Measurements from ENCODE around the gene PRRG1. TPM values are rescaled to one million over a fixed set of nuclear protein-coding genes. Genes with fewer than 3 reads are reported as not detected.
"Not testable (repeated sequence)": the region's sequence is repeated elsewhere in the genome, so short reads cannot be mapped to it uniquely, and the experiment has no call there.

Gene PRRG1
- total RNA-seq = 1 to 10 TPM; 3.9 to 7.9 TPM

DNA sequence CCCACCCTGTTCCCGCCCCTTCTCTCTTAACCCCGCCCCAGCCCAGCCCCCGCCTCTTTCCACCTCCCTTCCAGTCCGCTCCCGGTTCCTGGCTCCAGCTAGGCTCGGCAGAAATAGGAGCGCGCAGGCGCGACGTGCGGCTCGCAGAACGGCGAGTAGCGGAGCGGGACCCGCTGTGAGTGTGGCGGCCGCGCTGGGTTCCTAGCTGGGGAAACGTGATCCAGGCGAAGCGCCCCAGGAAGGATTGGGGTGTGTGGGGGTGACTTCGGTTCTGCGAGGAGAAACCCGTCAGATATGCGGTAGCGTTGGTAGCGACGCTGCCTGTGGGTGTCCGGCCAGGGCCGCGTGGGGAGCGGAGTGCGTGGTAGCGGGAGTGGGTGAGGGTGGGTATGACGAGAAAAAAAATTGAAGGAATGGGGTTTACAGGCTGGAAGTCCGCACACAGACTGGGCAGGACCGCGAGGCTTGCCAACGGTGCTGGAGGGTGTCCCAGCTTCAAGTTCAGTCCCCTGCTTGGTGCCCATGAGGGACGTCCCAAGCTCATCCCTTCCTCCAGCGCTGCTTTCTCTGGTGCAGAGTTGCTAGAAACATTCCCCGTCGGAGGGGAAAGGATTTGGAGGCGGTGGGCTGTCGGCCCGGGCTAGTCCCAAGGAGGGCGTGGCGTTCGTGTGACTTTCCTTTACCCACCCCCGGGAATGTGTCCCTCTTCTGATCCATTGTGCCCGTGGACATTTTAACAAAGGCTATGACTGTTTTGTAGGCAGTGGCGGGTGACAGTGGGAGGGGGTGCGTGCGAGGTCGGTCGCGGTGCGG lies at the start of gene PRRG1:
TSS of gene PRRG1 (plus strand) at position 144 of the 813 bp plus-strand sequence. CDS start 56,886 bp downstream, outside the sequence.
- Histone ChIP-seq H3K27ac (peak within 1 kb of the TSS; percentile 44 to 78 (median 72)), H3K27me3 (no peaks in the 10 kb centered on the region), H3K4me3 (peak within 1 kb of the TSS; percentile 1 to 45), H3K9me3 (no peaks in the 10 kb centered on the region), H3K4me1 (no peaks in the 10 kb centered on the region), H3K36me3 (replicated peaks in 1 of 2; ENCODE audit: insufficient read depth in 1 of 2, low read depth in 2 of 2) (no peaks in the 10 kb centered on the region)
- WGBS, 2 donors = 1% methylated on average over 25 to 32 of the region's 61 CpGs
- peak; percentile 36 to 70 (median 69) for TF ChIP-seq POLR2A (IDR thresholded peaks at IDR 0.05)
- TF ChIP-seq, protein P1, sequence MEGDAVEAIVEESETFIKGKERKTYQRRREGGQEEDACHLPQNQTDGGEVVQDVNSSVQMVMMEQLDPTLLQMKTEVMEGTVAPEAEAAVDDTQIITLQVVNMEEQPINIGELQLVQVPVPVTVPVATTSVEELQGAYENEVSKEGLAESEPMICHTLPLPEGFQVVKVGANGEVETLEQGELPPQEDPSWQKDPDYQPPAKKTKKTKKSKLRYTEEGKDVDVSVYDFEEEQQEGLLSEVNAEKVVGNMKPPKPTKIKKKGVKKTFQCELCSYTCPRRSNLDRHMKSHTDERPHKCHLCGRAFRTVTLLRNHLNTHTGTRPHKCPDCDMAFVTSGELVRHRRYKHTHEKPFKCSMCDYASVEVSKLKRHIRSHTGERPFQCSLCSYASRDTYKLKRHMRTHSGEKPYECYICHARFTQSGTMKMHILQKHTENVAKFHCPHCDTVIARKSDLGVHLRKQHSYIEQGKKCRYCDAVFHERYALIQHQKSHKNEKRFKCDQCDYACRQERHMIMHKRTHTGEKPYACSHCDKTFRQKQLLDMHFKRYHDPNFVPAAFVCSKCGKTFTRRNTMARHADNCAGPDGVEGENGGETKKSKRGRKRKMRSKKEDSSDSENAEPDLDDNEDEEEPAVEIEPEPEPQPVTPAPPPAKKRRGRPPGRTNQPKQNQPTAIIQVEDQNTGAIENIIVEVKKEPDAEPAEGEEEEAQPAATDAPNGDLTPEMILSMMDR (IDR thresholded peaks at IDR 0.05) = no peak
- ATAC-seq = peak; percentile 96
- intact Hi-C loops (cut with DNase I) = no loop called here
- DNase-seq = peak; percentile 76 to 84 (median 80)

DNA sequence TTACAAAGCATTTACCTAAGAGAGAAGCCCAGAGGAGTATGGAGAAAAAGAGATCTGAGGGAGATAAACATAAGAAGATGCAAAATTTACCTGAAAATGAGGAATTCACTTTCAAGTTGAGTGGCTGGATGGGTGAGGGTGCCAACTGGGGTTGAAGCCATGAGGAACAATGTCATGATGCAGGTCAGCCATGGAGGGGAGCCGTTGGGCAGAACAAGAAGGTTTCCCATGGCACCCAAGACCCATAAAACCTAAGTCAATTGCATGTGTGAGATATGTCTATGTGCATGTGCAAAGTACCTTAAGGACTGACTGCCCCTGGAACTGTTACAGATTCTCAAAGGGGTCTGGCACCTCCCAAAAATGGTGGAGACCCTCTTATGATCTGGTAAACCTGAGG lies 46.6 kb upstream of the PRRG1 start:
- Histone ChIP-seq H3K4me3 (no peak overlapping the region), H3K27ac (no peak overlapping the region), H3K36me3 (replicated peaks in 1 of 2; ENCODE audit: insufficient read depth in 1 of 2, low read depth in 2 of 2) (no peaks in the 10 kb centered on the region), H3K4me1 (no peaks in the 10 kb centered on the region), H3K9me3 (no peaks in the 10 kb centered on the region), H3K27me3 (no peaks in the 10 kb centered on the region)
- ATAC-seq (no peak), DNase-seq (peak in 2 of 4 donors; percentile 2 to 28)
- TF ChIP-seq, protein P1 (IDR thresholded peaks at IDR 0.05) = peak in 4 of 7 experiments; percentile 28 to 36 (median 32)
- TF ChIP-seq POLR2A (IDR thresholded peaks at IDR 0.05) = no peak
- 0 to 20% methylated on average over 1 of the region's 1 CpG for WGBS, 2 donors
- intact Hi-C loops (cut with DNase I) = no loop called here

DNA sequence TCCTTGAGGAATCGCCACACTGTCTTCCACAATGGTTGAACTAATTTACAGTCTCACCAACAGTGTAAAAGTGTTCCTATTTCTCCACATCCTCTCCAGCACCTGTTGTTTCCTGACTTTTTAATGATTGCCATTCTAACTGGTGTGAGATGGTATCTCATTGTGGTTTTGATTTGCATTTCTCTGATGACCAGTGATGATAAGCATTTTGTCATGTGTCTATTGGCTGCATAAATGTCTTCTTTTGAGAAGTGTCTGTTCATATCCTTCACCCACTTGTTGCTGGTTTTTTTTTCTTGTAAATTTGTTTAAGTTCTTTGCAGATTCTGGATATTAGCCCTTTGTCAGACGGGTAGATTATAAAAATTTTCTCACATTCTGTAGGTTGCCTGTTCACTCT lies 43.9 kb upstream of the PRRG1 start:
- H3K4me3 ChIP-seq; H3K4me1 ChIP-seq; intact Hi-C loops (cut with DNase I); H3K9me3 ChIP-seq; ATAC-seq; DNase-seq; H3K27me3 ChIP-seq; H3K27ac ChIP-seq; H3K36me3 ChIP-seq (replicated peaks in 1 of 2; ENCODE audit: insufficient read depth in 1 of 2, low read depth in 2 of 2): not testable (repeated sequence)
- 64 to 86% methylated on average over 1 to 2 of the region's 2 CpGs for WGBS, 2 donors

DNA sequence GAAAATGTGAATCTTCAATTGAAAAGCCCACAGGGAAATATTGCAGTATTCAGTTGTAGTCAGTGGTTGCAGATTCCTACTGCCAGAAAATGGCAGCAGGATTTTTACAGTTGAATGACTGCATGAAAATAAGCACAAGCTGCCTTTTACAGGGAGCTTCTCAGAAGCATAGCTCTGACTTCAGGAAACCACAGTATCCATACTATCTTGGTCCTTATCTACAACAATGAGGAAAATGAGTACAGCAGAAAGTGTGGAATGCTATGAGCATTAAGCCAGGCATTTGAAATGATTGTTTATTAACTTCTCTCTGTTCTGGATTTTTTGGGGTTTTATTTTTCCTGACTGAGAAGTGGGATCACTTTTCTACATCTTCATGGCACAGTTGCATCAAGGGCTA lies 34.6 kb upstream of the PRRG1 start:
- no peak overlapping the region for H3K27ac ChIP-seq
- no peak overlapping the region for H3K4me3 ChIP-seq
- H3K4me1 ChIP-seq = no peaks in the 10 kb centered on the region
- no peak for DNase-seq
- no peaks in the 10 kb centered on the region for H3K9me3 ChIP-seq
- H3K36me3 ChIP-seq (replicated peaks in 1 of 2; ENCODE audit: insufficient read depth in 1 of 2, low read depth in 2 of 2) = no peaks in the 10 kb centered on the region
- no peak for TF ChIP-seq POLR2A (IDR thresholded peaks at IDR 0.05)
- TF ChIP-seq, protein P1 (IDR thresholded peaks at IDR 0.05) = no peak
- no peak for ATAC-seq
- H3K27me3 ChIP-seq = no peaks in the 10 kb centered on the region
- intact Hi-C loops (cut with DNase I) = no loop called here

DNA sequence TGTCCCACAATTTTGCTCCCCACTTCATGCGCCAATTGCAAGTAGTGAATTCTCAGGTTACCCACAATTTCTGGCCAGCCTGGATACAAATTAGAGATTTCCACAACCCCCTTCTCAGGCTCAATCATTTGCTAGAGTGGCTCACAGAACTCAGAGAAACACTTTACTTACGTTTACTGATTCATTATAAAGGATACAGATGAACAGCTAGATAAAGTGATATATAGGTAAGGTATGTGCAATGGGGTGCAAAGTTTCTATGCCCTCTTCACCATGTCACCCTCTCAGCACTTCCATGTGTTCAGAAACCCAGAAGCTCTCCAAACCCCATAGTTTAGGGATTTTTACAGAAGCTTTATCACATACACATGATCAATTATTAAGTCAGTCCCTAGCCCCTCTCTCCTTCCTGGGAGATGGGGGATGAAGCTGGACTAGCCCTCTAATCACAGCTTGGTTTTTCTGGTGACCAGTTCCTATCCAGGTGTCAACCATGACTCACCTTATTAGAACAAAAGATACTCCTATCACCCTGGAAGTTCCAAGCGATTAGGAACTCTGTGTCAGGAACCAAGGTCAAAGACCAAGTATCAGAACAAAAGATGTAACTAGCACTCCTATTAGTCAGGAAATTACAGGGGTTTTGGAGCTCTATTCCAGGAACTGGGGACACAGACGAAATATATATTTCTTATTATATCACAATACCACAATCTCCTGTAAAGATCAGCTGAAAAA lies 33.5 kb upstream of the PRRG1 start:
- Histone ChIP-seq H3K4me1 (no peaks in the 10 kb centered on the region), H3K27ac (no peak overlapping the region), H3K4me3 (no peak overlapping the region), H3K36me3 (replicated peaks in 1 of 2; ENCODE audit: insufficient read depth in 1 of 2, low read depth in 2 of 2) (no peaks in the 10 kb centered on the region), H3K9me3 (no peaks in the 10 kb centered on the region), H3K27me3 (no peaks in the 10 kb centered on the region)
- no peak for ATAC-seq
- 71 to 75% methylated on average over 4 of the region's 4 CpGs for WGBS, 2 donors
- DNase-seq = no peak
- intact Hi-C loops (cut with DNase I) = no loop called here
- TF ChIP-seq POLR2A (IDR thresholded peaks at IDR 0.05) = no peak
- TF ChIP-seq, protein P1 (IDR thresholded peaks at IDR 0.05) = no peak

Measured in body of pancreas (tissue), 4 donors.